Effector memory CD8-positive, alpha-beta T cell (primary cell): ENCODE measurements around the gene FOLR2.

Source experiments
- ATAC-seq: fragments of 150-1000 bp; cut with Tn5 transposase; replicated peaks from 2 replicates; pipeline ENCODE4 v1.10.0; 2021; ENCODE audit warnings: mild to moderate bottlenecking, moderate library complexity
- DNase-seq, 3 experiments: peaks; one replicate each; pipeline ENCODE4 v3.0.0; 2021
- H3K27ac Mint-ChIP-seq, 2 donors: one replicate each; pipeline ENCODE4 v1.8.0; 2022; ENCODE audit warnings: mild to moderate bottlenecking in 2 of 2, mixed read lengths in 2 of 2, moderate library complexity in 2 of 2
- H3K27me3 Mint-ChIP-seq, 2 donors: one replicate each; pipeline ENCODE4 v1.8.0; 2022; ENCODE audit warnings: mixed read lengths in 2 of 2
- H3K36me3 Mint-ChIP-seq: one replicate; pipeline ENCODE4 v1.8.0; 2022; ENCODE audit warnings: mild to moderate bottlenecking, moderate library complexity, mixed read lengths; ENCODE audit not compliant: insufficient read depth
- H3K4me1 Mint-ChIP-seq, 2 donors: one replicate each; pipeline ENCODE4 v1.8.0; 2022; ENCODE audit warnings: low read depth in 2 of 2, mixed read lengths in 2 of 2
- H3K4me3 Mint-ChIP-seq, 2 donors: one replicate each; pipeline ENCODE4 v1.8.0; 2022; ENCODE audit warnings: mild to moderate bottlenecking in 2 of 2, mixed read lengths in 2 of 2, moderate library complexity in 2 of 2
- H3K9me3 Mint-ChIP-seq, 2 donors: one replicate each; pipeline ENCODE4 v1.8.0; 2022; ENCODE audit warnings: mixed read lengths in 2 of 2

FOLR2 gene

DNA sequence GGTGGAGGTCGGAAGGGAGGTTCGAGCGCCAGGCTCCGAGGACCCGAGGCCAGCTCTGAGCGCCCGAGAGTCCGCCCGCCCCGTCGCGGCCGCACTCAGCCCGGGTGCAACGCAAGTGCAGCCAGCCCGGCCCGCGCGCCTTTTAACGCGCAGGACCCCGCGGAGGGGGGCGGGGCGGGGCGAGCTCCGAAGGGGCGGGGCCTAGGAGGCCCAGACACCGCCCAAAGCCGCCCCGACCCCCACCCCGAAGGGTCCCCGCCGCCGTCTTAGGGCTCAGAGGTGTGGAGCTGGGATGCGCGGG lies 27.4 kb downstream of the FOLR2 start, which contains the start of gene PHOX2A:
Gene PHOX2A, minus strand, starts transcription at position 117 of the 301 bp plus-strand sequence. CDS start 172 bp downstream, outside the sequence.
- Mint-ChIP-seq H3K36me3 (peaks cover 3% of the 10 kb centered on the region), H3K27ac (no peak within 1 kb of the TSS), H3K9me3 (no peaks in the 10 kb centered on the region), H3K4me3 (peak within 1 kb of the TSS; percentile 39 to 44), H3K27me3 (peaks cover 48% of the 10 kb centered on the region in 2 donors), H3K4me1 (peaks cover 19 to 22% of the 10 kb centered on the region in 2 donors)
- ATAC-seq (no peak), DNase-seq (no peak)

GRCh38 chr11:72244361-72245262 lies 28.0 kb downstream of the FOLR2 start:
- Mint-ChIP-seq H3K36me3 (peaks cover 3% of the 10 kb centered on the region), H3K4me3 (peak overlapping the region; percentile 1 to 13), H3K4me1 (peaks cover 15 to 20% of the 10 kb centered on the region in 2 donors), H3K9me3 (no peaks in the 10 kb centered on the region), H3K27me3 (peaks cover 42 to 46% of the 10 kb centered on the region in 2 donors), H3K27ac (no peak overlapping the region)
- no peak for DNase-seq
- ATAC-seq: no peak

DNA sequence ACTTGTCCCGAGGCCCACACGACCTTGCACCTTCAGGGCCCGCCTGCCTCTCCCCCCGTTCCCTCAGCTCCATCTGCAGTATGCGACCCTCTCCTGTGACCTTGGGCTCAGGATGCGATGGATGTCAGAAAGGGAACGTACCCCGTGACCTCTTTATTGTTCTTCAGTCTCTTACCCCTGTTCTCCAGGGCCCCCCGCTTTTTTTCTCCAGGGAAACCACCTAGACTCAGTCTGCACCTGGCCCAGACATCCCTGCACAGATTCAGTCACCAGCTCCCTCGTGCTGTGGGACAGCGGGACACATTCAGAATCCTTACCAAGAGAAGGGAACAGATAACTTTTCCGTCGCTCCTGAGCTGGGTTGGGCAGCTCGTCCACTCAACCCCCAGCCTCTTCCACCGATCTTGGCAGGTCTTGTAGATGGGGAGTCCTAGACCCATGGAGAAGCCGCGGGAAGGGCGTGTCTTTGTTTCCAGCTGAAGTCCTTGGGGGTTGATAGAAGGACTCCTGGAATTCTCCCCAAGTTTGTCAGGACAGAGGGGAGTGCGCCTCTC lies 28.7 kb downstream of the FOLR2 start:
- ATAC-seq (no peak), DNase-seq (no peak)
- peaks cover 13 to 18% of the 10 kb centered on the region in 2 donors for H3K4me1 Mint-ChIP-seq
- no peak overlapping the region for H3K4me3 Mint-ChIP-seq
- peaks cover 3% of the 10 kb centered on the region for H3K36me3 Mint-ChIP-seq
- no peak overlapping the region for H3K27ac Mint-ChIP-seq
- H3K9me3 Mint-ChIP-seq: no peaks in the 10 kb centered on the region
- H3K27me3 Mint-ChIP-seq: peaks cover 39 to 44% of the 10 kb centered on the region in 2 donors

DNA sequence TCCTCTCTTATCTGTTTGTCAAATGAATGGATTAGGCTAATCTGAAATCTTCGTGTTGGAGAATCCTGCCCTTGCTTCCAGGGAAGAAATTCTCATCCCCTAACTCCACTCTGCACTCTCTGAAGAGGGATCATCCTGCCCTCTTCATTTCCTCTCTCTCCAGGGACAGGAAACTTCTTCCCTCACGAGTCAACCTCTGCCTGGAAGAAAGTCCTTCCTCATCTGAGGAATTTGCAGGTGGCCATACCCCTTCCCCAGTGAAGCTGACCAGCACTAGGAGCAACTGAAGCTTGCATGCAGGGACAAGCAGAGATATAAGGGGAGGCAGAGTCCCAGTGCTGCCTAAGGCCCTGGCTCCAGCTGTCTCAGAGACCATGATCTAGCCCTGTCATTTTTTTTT lies 31.0 kb downstream of the FOLR2 start:
- Mint-ChIP-seq H3K9me3 (no peaks in the 10 kb centered on the region), H3K27me3 (peaks cover 32 to 42% of the 10 kb centered on the region in 2 donors), H3K4me1 (peaks cover 6 to 8% of the 10 kb centered on the region in 2 donors), H3K27ac (no peak overlapping the region), H3K36me3 (no peaks in the 10 kb centered on the region), H3K4me3 (no peak overlapping the region)
- no peak for ATAC-seq
- DNase-seq: no peak

DNA sequence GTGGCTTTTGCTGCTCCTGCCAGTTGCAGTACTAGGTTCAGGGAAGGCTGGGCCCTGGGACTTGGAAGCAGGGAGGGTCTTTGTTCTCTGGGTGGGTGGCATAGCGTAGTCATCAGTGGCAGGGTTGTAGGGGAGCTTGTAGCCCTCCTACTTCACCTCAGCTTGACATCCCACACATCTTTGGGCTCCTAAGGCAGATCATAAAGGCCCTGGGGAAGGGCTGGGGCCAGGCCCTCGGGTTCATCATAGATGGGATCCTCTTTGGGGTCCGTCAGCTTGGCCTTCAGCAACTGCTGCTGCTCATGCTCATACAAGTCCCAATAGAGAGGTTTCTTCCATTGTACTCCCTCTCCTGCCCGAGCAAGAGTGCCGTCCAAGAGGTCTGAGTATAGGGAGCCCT lies 33.4 kb downstream of the FOLR2 start:
- Mint-ChIP-seq H3K9me3 (no peaks in the 10 kb centered on the region), H3K36me3 (no peaks in the 10 kb centered on the region), H3K27me3 (peaks cover 25 to 50% of the 10 kb centered on the region in 2 donors), H3K4me1 (no peaks in the 10 kb centered on the region), H3K27ac (no peak overlapping the region), H3K4me3 (no peak overlapping the region)
- ATAC-seq: no peak
- DNase-seq: no peak

GRCh38 chr11:72250661-72251464 lies 34.3 kb downstream of the FOLR2 start:
- no peaks in the 10 kb centered on the region for H3K9me3 Mint-ChIP-seq
- H3K27me3 Mint-ChIP-seq: peaks cover 25 to 50% of the 10 kb centered on the region in 2 donors
- H3K36me3 Mint-ChIP-seq: no peaks in the 10 kb centered on the region
- ATAC-seq: no peak
- H3K27ac Mint-ChIP-seq: no peak overlapping the region
- no peak for DNase-seq
- no peak overlapping the region for H3K4me3 Mint-ChIP-seq
- no peaks in the 10 kb centered on the region for H3K4me1 Mint-ChIP-seq

- H3K36me3 Mint-ChIP-seq: no peaks in the 10 kb centered on the region
- peaks cover 25 to 50% of the 10 kb centered on the region in 2 donors for H3K27me3 Mint-ChIP-seq
- H3K27ac Mint-ChIP-seq: no peak overlapping the region
- H3K4me3 Mint-ChIP-seq: no peak overlapping the region
- no peaks in the 10 kb centered on the region for H3K4me1 Mint-ChIP-seq
- H3K9me3 Mint-ChIP-seq: no peaks in the 10 kb centered on the region
- ATAC-seq (no peak), DNase-seq (no peak)
Observed at GRCh38 chr11:72251614-72252013, 35.0 kb downstream of the FOLR2 start.

DNA sequence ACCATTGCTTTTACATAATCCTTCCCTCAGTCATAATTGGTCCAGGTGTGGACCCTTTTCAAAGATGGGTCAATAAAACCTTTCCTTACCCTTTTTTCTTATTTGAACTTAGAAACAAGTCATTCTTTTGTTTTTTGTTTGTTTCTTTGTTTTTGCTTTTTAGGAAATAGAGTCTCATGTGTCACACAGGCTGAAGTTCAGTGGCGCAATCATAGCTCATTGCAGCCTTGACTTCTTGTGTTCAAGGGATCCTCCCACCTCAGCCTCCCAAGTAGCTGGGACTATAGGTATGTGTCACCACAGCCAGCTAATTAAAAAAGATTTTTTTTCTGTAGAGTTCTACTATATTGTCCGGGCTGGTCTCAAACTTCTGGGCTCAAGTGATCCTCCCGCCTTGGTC lies 36.8 kb downstream of the FOLR2 start:
- H3K27ac Mint-ChIP-seq: no peak overlapping the region
- H3K36me3 Mint-ChIP-seq: no peaks in the 10 kb centered on the region
- no peaks in the 10 kb centered on the region for H3K9me3 Mint-ChIP-seq
- DNase-seq: no peak
- no peak for ATAC-seq
- no peaks in the 10 kb centered on the region for H3K4me1 Mint-ChIP-seq
- peaks cover 22 to 50% of the 10 kb centered on the region in 2 donors for H3K27me3 Mint-ChIP-seq
- no peak overlapping the region for H3K4me3 Mint-ChIP-seq

DNA sequence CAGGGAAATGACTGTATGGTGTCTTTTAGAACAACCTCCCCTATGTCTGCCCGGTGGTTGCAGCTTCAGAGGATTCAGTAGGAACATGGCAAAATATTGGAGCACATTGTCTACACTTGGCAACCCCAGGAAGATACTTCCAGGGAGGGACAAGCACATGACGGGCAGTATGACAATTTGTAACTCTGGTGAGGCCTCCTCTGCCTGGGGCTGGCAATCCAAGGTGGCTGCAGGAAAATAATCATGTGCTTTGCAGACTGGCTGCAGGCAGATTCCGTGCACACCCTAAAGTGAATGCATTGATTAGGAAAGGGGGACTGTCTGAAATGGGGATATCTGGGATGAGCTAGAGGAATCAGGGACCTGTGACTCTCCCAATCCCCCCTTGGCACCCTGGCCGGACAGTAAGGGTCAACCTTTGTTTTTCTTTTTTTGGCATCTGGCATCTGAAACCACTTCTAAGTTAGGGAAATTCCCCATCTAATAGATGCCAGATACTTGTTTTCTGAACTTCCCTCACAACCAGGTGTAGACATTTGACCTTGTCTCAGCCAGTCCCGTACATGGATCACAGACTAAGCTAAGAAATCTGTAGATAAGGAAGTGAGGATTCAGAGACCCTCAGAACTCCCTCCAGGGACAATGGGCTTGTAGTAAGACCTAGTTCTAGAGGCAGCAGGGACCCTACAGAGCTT lies 37.9 kb downstream of the FOLR2 start:
- Mint-ChIP-seq H3K27me3 (peaks cover 19 to 47% of the 10 kb centered on the region in 2 donors), H3K4me3 (no peak overlapping the region), H3K27ac (no peak overlapping the region), H3K4me1 (no peaks in the 10 kb centered on the region), H3K36me3 (no peaks in the 10 kb centered on the region), H3K9me3 (no peaks in the 10 kb centered on the region)
- ATAC-seq: no peak
- DNase-seq: no peak

DNA sequence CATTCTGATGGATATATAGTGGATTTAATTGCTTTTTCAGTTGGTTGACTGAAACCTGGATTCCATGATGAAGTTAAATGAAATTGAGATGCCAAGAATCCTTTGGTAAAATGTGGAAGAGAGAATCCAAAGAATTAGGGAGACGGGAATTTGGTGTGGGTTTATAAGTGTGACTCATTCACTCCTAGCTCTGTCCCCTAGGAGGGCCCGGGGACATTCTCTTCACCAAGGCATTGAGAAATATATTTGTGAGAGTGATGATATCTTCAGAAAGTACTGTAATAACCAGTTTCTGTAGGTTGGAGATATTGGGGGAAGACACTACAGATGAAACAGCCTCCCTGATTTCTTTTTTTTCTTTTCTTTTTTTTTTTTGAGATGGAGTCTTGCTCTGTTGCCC lies 41.0 kb downstream of the FOLR2 start:
- H3K27me3 Mint-ChIP-seq: peaks cover 6 to 36% of the 10 kb centered on the region in 2 donors
- peaks cover 3% of the 10 kb centered on the region for H3K36me3 Mint-ChIP-seq
- no peaks in the 10 kb centered on the region for H3K4me1 Mint-ChIP-seq
- ATAC-seq (no peak), DNase-seq (no peak)
- no peak overlapping the region for H3K4me3 Mint-ChIP-seq
- H3K27ac Mint-ChIP-seq: no peak overlapping the region
- H3K9me3 Mint-ChIP-seq: no peaks in the 10 kb centered on the region

GRCh38 chr11:72259490-72259889 lies 42.9 kb downstream of the FOLR2 start:
- Mint-ChIP-seq H3K4me1 (no peaks in the 10 kb centered on the region), H3K9me3 (no peaks in the 10 kb centered on the region), H3K36me3 (peaks cover 3% of the 10 kb centered on the region), H3K4me3 (no peak overlapping the region), H3K27me3 (peaks cover 18 to 38% of the 10 kb centered on the region in 2 donors), H3K27ac (no peak overlapping the region)
- no peak for ATAC-seq
- no peak for DNase-seq

GRCh38 chr11:72260574-72260973 lies 44.0 kb downstream of the FOLR2 start:
- no peak for DNase-seq
- no peaks in the 10 kb centered on the region for H3K9me3 Mint-ChIP-seq
- no peaks in the 10 kb centered on the region for H3K4me1 Mint-ChIP-seq
- H3K36me3 Mint-ChIP-seq: peaks cover 3% of the 10 kb centered on the region
- no peak overlapping the region for H3K27ac Mint-ChIP-seq
- peaks cover 22 to 42% of the 10 kb centered on the region in 2 donors for H3K27me3 Mint-ChIP-seq
- H3K4me3 Mint-ChIP-seq: no peak overlapping the region
- ATAC-seq: no peak

- no peaks in the 10 kb centered on the region for H3K4me1 Mint-ChIP-seq
- no peak for DNase-seq
Observed at GRCh38 chr11:72263361-72263760, 46.8 kb downstream of the FOLR2 start.

More at GRCh38 chr11:72263361-72263760, 46.8 kb downstream of the FOLR2 start:
- Mint-ChIP-seq H3K36me3 (peaks cover 3% of the 10 kb centered on the region), H3K27me3 (peaks cover 28 to 51% of the 10 kb centered on the region in 2 donors), H3K4me3 (no peak overlapping the region), H3K9me3 (no peaks in the 10 kb centered on the region), H3K27ac (no peak overlapping the region)
- ATAC-seq: no peak
